GM12801 (cell line): ENCODE measurements around the gene TBKBP1.

Source experiments
- TF ChIP-seq, protein P1 (sequence below): IDR thresholded peaks from one replicate; pipeline ENCODE4 v1.5.1; 2011; ENCODE audit warnings: control low read depth; ENCODE audit not compliant: insufficient read length; ENCODE audit errors: extremely low read depth

Gene TBKBP1

DNA sequence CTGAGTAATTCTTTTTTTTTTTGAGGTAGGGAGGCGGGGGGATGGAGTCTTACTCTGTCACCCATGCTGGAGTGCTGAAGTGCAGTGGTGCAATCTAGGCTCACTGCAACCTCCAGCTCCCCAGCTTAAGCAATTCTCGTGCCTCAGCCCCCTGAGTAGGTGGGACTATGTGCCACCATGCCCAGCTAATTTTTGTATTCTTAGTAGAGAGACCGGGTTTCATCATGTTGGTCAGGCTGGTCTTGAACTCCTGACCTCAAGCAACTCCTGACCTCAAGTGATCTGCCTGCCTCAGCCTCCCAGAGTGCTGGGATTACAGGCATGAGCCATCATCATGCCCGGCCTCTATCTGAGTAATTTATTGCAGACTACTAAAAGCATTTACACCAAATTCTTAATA is 24.9 kb upstream of the TBKBP1 start:
- TF ChIP-seq, protein P1, sequence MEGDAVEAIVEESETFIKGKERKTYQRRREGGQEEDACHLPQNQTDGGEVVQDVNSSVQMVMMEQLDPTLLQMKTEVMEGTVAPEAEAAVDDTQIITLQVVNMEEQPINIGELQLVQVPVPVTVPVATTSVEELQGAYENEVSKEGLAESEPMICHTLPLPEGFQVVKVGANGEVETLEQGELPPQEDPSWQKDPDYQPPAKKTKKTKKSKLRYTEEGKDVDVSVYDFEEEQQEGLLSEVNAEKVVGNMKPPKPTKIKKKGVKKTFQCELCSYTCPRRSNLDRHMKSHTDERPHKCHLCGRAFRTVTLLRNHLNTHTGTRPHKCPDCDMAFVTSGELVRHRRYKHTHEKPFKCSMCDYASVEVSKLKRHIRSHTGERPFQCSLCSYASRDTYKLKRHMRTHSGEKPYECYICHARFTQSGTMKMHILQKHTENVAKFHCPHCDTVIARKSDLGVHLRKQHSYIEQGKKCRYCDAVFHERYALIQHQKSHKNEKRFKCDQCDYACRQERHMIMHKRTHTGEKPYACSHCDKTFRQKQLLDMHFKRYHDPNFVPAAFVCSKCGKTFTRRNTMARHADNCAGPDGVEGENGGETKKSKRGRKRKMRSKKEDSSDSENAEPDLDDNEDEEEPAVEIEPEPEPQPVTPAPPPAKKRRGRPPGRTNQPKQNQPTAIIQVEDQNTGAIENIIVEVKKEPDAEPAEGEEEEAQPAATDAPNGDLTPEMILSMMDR = no peak

DNA sequence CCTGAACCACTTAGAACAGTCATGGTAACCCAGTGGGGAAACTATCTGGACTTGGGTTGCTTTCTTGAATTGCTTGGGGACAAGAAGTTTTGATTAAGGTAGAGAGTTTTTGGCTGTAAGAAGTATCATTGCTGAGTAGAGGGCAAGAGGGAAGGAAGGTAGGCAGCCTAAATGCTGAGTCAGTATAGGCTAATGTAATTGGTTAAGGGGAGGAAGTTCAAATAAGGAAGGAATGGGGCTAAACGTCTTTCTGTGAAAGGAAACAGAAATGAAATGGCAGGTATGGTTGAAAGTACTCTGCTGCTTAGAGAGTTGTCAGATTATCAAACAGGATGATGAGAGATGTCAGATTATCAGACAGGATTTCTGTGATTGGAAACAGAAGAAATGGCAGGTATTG is 23.9 kb upstream of the TBKBP1 start:
- TF ChIP-seq, protein P1 = no peak

DNA sequence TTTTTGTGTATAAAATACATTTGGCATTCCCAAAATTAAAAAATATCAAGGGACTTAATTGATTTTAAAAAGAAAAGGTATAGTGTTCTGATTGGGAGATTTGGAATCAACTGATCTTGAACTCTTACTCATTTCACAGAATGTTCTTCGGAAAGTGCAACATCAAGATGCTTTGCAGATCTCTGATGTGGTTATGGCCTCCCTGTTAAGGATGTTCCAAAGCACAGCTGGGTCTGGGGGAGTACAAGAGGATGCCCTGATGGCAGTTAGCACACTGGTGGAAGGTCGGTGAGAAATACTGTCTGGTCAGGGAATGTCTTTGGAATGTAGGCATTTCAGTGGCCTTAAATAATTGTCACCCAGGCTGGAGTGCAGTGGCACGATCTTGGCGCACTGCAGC is 19.5 kb upstream of the TBKBP1 start:
- TF ChIP-seq, protein P1 = no peak

DNA sequence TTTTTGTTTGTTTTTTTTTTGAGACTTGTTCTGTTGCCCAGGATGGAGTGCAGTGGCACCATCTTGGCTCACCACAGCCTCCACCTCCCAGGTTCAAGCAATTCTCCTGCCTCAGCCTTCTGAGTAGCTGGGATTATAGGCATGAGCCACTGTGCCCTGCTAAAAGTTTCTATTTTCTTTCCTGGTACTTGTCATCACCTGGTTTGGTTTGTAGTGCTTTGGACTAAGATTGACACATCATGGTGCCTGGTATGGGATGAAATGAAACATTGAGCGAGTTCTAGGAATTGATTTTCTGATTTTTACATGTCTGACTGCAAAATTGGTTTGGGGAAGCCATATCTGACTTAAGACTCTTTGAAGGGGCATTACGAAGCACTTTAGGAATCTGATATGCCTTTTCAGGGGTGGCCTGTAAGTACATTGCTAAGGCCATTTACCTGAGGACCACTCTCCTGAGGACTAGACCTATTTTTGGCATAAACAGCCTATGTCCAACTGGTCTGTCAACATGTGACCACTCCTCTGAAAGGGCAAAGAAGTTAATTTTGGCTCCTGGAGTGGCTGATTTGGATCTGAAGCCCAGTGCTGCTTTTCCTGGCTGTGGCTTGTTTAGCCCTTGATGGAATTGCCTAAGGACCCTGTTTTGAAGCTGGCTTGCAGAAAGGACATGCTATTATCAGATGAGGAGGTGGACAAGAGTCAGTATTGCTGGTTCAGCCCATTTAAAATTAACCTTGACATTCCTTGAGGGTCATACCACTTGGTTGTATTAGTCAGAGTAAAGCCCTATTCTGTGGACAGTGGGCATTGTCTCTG is 18.4 kb upstream of the TBKBP1 start:
- TF ChIP-seq, protein P1 = no peak

DNA sequence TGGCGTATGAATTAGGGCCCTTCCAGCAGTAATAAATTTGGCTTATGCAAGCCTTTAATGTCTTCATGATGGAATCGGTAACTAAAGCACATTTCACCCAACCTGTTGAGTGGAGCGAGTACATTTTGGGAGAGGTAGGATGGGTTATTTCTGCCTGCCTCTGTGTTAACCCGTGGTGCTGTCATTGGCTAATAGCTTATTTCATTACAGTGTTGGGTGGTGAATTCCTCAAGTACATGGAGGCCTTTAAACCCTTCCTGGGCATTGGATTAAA is 17.8 kb upstream of the TBKBP1 start:
- TF ChIP-seq, protein P1 = no peak

DNA sequence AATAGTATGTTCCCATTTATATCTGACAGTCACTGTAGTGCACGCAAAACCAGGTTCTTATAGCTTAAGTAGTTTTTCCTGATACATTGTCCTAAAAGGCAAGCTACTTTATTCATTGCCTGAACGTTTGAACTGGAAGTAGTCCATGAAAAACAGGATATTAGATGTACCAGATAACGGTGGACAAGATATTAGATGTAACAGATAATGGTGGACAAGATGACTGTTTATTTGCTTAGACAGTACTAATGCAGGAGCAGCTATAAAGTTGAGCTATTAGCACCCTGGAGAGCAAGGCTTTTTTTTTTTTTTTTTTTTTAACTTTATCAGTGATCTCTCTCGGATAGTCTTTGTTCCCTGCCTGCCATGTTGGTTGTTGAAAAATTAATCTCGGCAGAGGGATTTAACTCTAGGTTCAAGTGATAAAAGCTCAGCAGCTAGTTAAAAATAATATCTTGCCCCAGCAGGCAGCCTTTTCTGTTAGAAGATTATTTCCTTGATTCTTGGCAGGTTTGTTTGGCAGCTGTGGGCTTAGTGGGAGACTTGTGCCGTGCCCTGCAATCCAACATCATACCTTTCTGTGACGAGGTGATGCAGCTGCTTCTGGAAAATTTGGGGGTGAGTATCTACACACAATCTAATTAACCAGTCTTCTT is 17.3 kb upstream of the TBKBP1 start:
- TF ChIP-seq, protein P1 = no peak

DNA sequence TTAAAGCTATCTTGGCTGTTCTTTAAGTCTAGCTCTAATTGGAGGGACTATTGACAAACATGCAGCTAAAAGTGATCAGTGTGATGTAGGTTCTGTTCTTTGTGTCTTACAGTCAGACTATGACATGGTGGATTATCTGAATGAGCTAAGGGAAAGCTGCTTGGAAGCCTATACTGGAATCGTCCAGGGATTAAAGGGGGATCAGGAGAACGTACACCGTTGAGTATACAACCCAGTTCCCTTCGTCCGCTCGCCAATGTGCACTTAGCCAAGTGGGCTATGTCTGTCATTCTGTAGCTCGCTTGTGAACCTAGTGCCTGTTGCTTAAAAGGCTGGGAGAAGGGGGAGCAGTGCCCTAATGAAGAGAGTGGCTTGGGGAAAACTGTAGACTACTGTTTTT is 15.8 kb upstream of the TBKBP1 start:
- TF ChIP-seq, protein P1 = no peak
